Amniotic stem cell (primary cell): Measurements from ENCODE around the gene TK2.

Source experiments
- DNase-seq: peaks from one replicate; lab custom pipeline; 2025; lab: John Stamatoyannopoulos, UW

Gene TK2

DNA sequence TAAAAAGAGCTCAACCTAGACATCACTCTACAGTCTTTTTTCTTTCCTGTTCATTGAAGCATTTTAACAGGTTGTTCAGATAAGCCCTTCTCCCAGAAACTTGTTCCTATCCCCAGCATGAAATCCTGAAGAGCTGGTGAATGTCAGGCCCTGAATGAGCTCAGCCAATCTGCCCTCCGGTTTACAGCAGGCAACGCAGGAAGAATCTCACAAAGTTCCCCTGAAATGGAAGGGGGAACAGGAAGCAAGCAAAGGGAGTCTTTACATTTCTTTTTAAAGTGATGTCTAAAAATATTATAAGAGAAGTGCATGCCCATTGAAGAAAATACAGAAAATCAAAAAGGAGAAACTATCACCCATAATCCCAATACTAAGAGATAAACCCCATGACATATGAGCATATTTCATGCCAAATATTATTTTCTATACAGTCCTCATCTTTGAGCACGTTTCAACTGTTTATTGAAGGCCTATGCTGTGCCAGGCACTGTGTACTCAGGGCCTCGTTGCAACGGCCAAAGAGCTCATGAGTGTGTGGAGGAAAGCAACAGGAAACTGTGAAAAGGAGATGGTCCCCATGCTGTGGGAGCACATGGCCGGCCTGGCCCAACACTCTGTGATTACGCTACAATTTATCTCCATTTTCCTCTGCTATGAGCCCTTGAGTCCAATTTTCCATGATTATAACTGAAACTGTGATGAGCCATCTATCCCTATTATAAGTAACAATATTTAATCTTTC is 5.7 kb downstream of the TK2 start:
- no peak for DNase-seq

GRCh38 chr16:66543541-66543940 is 6.4 kb downstream of the TK2 start:
- no peak for DNase-seq

DNA sequence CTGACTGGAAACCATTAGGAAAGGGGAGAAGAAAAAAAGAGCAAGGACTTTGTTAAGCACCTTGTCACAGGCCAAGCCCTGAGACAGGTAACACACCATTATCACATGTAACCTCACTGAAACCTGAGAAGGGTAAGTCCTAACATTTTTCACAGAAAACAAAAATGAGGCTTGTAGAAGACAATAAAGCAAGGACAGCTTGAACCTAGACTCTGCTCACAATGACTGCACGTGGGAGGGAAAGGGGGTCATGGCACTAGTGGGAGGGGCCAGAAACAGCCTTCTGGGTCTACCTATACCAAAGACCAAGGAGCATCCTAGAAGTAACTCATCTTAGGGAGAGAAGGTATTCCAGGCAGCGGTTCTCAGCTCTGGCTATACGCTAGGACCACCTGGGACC is 7.5 kb downstream of the TK2 start:
- no peak for DNase-seq

- DNase-seq = no peak
These were observed 8.2 kb downstream of the TK2 start for GRCh38 chr16:66541388-66542355.

GRCh38 chr16:66539623-66540469 is 10.1 kb downstream of the TK2 start:
- no peak for DNase-seq

- DNase-seq = no peak
These were observed 11.0 kb downstream of the TK2 start for GRCh38 chr16:66538910-66539309.

DNA sequence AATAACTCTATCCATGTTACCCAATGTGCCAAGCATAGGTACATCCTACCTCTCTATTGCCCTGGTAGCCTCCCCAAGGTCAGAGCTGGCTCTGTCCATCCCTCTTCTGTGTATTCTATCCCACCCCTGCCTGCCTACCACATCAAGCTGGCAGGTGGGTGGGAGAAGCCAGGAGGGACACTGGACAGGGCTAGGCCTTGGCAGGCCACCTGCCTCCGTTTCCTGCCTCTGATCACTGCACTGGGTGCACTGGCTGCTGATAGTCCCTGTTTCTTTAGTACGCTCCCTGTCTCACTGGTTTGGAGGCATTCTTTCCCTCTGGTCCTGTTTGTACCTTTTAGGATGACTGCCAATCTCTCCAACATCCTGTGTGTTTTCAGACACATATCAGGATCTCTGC is 12.7 kb downstream of the TK2 start:
- no peak for DNase-seq

GRCh38 chr16:66536525-66536924 is 13.4 kb downstream of the TK2 start:
- DNase-seq = no peak

DNA sequence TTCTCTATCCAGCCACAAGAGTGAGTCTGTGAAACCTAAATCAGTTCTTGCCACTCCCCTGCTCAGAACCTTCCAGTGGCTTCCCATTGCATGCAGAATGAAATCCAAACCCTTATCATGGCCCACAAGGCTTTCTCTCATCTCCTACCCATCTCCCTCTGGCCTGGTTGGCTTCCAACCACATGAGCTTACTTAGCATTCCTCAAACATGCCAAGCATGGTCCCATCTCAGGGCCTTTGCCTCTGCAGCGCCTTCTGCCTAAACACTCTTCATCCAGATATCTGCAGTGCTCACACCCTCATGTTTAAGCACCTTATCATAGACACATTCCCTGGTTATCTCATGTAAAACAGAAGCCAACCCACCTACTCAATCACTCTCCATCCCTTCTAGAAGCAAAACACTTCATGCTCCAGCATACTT is 15.5 kb downstream of the TK2 start:
- no peak for DNase-seq

- no peak for DNase-seq
These were observed 20.4 kb downstream of the TK2 start for GRCh38 chr16:66529475-66529874.

DNA sequence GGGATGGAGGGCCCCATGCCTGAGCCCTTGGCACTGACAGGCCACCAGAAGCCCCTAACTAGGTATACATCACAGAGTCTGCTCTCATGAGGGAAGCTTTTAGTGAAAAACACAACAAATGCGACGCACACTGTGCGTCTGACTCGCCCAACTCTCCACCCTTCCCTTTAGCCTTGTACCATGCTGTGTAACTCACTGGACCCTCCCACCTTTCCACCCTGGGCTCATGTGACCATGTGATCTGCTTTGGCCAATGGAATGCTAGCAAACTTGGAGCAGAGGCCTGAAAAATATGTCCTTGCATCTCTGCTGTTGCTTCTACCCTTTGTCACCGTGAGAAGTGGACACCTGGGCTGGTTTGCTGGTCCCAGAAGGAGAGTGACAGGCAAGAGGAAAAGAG is 21.6 kb downstream of the TK2 start:
- no peak for DNase-seq

DNA sequence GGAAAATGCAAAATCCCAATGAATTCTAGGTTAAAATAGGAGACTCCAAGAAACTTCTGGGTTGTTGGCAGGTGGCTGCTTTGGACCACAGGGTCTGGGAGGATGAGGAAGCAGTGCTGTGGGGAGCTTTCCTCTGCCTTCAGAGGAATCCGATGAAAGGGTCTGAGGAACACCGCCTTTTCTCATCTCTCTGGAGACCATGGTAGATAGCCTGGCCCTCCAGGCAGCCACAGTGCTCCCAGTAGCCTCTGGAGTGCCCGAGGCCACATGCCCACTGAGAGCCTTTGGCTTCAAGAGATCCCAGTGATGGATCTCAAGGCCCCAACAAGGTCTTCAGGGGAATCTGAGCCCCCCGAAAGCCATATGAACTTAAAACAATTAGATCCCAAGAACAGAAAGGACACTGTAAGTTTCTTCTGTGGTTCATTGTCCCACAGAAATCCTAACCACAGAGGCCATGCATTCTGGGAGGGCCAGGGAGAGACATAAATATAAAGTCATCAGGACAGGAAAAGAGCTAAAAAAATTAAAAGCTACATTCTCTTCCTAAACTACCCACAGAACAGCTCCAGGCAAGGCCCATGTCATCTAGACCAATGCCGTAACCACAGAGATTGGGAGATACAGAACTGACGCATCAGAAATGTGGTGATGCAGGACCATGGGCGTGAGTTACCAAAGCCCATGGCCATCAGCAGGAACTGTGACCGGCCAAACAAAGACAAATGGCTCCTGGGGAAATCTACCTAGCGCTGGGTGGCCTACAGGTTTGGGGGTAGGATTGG is 24.3 kb downstream of the TK2 start:
- peak; percentile 41 for DNase-seq

GRCh38 chr16:66524601-66525164 is 25.2 kb downstream of the TK2 start:
- no peak for DNase-seq

- no peak for DNase-seq
These were observed 26.0 kb downstream of the TK2 start for GRCh38 chr16:66523861-66524354.

DNA sequence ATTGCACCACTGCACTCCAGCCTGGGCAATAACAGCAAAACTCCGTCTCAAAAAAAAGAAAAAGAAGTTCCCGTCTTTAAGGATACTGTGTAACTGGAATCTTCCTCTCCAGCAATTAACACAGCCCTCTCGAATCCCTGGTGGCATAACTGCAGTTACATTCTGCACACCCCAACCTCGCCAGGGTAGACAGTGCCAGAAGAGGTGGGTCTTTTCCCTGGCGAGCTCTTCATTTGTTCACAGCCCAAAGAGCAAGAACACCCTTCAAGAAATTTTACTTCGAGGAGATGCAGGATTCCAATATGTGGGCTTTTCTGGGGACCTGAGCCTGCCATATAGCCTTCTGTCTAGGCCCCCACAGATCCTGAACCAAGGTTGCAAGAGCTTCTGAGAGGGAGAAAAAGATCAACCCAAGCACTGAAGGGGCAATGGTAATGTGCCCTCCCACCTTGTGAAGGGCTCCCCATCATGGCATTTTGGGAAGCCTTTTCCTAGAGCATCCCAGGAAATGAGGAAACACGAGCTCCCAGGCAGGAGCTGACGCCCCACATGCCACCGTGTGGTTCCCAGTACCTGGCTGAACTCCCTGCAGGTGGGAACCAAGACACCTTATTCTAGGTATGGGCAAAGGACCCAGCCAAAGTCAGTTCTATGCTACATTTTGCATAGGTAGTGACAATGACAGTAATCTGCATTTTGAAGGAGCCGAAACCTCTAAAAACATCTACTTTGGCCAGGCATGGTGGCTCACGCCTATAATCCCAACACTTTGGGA is 26.9 kb downstream of the TK2 start:
- DNase-seq = no peak

- no peak for DNase-seq
These were observed 27.8 kb downstream of the TK2 start for GRCh38 chr16:66521951-66522771.

- DNase-seq = no peak
These were observed 28.6 kb downstream of the TK2 start for GRCh38 chr16:66521252-66521713.

DNA sequence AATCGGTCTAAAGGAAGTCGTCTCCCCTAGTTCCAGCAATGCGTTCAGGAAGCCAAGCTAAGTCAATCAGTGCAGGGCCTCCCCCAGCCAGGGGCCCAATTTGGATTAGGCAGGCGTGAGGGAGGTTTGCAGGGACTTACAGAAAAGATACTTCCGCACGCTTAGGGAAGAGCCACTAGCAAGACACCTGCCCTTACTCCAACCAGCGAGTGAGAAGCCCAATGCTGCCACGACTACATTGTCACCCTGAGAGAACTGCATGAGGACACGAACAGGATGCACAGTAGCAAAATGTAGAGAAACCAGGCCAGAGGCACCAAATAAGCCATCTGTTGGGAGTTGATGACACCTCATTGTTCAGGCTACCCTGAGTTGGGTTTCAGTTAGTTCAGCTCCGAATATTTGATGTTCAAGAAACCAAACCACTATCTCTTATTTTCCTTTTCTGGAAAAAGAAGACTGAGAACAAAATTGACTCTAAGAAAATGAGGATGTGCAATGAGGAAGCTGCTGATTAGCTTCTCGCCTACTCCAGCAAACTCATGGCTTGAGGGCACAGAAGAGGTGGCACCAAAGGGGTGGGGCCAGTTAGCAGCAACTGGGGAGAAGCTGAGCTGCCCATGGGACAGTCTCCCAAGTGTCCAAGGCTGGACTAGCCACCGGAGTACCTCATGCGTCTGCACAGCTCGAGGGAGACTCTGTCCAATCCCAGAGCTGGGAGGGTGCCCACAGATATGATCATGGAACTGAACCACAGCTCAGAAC is 29.3 kb downstream of the TK2 start:
- no peak for DNase-seq
